ENCODE results near the gene CXCL6.

The CXCL6 gene

DNA sequence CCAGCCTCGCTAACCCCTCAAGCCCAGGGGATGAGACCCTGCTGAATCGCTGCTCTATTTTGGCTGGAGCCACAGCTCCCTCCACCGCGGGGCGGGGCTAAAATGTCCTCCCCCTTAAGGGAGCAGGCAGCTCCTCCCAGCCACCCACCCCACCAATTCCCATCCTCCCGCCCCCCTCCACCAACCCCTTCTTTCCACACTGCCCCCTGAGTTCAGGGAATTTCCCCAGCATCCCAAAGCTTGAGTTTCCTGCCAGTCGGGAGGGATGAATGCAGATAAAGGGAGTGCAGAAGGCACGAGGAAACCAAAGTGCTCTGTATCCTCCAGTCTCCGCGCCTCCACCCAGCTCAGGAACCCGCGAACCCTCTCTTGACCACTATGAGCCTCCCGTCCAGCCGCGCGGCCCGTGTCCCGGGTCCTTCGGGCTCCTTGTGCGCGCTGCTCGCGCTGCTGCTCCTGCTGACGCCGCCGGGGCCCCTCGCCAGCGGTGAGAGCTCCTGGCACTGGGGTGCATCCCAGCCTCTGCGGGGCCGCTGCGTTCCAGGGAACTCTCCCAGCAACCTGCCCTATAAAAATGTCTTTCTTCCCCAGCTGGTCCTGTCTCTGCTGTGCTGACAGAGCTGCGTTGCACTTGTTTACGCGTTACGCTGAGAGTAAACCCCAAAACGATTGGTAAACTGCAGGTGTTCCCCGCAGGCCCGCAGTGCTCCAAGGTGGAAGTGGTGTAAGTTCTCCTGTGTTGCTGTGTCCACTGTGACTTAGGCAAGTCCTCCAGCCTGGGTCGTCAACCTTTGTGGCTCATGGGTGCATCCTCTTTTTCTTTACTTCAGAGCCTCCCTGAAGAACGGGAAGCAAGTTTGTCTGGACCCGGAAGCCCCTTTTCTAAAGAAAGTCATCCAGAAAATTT is at the start of gene CXCL6:
Gene CXCL6, plus strand, starts transcription at position 306 of the 907 bp plus-strand sequence. Its CDS starts 73 bp downstream, at position 379.
- intact Hi-C loops (cut with DNase I) = no loop called here
- peak in 7 of 10 donors; percentile 9 to 86 (median 21) for DNase-seq

DNA sequence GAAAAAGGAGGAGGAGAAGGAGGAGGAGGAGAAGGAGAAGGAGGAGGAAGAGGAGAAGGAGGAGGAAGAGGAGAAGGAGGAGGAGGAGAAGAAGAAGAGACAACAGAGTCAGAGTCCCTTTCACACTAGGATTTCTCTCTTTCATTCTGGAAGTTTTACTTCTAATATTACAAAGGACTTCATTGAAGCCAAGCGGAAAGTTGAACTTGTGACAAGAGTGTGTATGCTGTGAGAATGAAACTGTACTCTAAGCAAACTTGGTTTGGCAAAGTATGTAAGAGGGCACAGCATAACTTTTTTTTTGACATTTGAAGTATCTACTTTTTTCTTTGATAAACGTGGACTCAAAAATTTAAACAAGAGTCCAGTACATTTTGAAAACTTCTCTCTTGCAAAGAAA is 48.1 kb upstream of the CXCL6 start:
- DNase-seq = no peak
- intact Hi-C loops (cut with DNase I) = no loop called here

DNA sequence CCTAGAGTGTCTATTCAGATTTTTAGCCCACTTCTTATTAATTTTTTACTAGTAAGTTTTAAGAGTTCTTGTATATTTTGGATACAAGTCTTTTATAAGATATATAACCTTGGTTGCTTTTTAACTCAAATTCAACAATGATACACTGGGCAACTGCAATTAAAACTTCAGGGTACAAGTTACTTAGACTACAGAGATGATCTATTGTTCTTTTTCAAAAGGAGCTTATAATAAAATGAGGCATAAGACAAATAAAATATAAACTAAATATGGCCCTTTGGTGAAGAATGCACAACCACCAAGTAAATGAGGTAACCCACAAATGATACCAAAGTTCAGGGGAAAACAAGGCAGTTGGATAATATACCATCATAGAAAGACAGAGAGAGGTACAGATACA is 37.6 kb upstream of the CXCL6 start:
- intact Hi-C loops (cut with DNase I) = no loop called here
- DNase-seq = no peak

DNA sequence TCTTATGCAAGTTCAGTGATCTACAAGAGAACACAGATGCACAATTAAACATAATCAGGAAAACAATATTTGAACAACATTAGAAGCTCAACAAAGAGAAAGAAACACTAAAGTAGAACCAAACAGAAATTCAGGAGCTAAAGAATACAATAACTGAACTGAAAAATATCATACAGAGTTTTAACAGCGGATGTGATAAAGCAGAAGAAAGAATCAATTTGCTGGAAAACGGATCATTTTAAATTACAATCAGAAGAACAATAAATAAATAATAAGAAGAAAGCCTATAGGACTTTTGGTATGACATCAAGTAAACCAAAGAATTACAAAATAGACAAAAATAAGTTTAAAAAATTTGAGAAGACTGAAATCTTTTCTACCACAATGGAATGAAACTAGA is 36.3 kb upstream of the CXCL6 start:
- DNase-seq = no peak
- intact Hi-C loops (cut with DNase I) = no loop called here

DNA sequence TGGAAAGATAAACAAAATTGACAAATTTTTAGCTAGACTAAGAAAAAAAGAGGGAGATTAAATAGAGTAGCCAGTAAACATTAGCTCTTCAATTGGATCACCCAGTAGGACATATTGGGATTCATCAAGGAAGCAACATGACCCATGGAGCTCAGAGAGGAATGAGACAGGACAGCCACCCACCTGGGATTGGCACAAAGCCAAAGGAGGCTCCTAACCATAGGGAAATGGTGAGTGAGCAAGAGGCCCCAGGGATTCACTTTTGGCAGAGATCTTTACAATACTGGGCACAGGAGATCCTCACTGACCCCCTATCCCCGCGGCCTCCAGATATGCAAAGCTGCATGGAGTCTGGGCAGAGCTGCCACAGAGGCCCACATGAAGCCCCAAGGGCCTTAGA is 34.8 kb upstream of the CXCL6 start:
- DNase-seq = peak in 1 of 10 donors; percentile 70
- intact Hi-C loops (cut with DNase I) = no loop called here

DNA sequence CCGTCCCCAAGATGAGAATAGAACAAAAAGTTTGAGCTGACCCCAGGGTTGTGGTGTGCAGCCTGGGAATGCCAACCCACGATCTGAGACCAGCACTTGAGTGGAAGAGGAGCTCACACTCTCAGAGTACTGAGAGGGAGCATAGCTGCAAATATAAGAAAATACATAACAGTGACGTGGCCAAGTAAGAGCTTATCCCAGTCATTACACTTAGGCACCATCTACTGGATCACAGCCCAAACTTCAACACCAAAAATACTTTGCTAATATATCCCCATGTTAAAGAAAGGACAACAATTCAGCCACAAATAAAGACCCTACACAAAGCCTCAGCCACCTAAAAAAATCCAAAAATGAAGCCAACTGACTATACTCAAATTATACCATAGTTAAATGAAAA is 33.3 kb upstream of the CXCL6 start:
- intact Hi-C loops (cut with DNase I) = no loop called here

DNA sequence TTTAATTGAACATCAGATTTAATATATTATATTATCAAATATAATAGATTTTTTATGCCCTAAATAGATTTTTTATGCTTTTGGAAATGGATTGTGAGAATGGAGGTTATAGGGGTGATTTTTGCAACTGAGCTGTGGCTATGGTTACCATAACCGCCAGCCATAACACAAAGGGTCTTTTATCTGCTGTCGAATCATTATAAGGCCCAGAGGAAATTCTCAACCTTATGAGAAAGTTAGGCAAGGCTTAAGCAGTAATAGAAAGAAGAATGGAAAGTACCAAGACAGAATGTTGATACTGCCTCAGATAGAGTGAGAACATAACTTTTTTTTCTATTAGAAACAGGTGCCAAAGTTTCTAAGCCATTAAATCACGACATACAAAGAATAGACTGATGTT is 26.3 kb upstream of the CXCL6 start:
- no peak for DNase-seq
- intact Hi-C loops (cut with DNase I) = no loop called here

More for the DNA sequence above, 33.3 kb upstream of the CXCL6 start:
- DNase-seq = no peak

DNA sequence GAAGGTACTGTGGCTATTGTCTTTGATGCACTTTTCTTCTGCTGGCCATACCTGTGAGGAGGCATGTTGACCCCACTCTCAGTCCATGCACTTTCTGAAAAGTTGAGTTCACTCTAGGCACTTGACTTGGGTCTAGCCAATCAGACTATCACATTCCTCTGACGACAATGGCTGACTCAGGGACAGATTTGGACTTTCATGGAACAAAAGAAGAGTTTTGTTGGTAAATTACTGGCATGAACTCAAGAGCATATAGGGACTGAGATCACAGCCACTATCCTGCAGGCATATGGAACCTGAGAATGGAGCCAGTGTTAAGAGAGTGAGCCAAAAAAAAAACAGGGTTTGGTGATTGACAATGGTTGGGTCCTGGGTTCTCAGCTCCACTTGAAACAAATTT is 24.6 kb upstream of the CXCL6 start:
- intact Hi-C loops (cut with DNase I) = no loop called here
- no peak for DNase-seq

DNA sequence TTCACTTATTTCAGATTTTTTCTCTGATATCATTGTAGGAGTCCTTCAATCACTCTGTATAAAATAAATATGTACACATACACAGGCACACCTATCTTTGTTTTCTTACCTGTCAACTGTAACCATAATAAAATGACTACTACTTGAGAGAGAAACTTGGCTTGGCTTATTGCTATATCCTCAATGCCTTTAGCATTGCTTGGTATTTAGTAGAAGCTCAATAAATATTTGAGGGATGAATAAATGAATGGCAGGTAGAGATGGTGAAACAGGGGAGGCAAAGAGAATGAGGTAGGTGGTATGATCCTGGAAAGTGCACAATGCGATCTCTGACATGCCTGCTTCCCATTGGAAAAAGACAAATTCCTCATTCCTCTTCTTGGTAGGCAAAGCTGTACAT is 21.8 kb upstream of the CXCL6 start:
- intact Hi-C loops (cut with DNase I) = no loop called here

DNA sequence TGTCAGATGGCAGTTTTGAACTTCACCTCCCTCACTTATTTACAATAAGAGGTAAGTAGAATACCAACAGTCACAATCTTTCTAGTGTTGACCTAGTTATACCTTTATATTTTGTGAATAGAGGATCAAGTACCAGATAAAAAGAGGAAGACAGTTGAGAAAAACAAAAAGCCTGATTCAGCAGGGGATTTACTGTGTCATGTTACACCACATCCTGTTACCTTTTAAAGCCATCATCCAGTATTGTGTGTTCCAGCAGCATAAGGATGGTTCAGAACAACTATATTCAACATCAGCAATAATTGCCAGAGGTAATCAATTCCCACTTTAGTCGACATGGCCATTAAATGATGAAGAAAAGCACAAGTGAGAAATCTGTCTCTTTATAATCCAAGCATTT is 21.3 kb upstream of the CXCL6 start:
- DNase-seq = no peak
- intact Hi-C loops (cut with DNase I) = no loop called here

More for the DNA sequence above, 21.8 kb upstream of the CXCL6 start:
- DNase-seq = no peak

DNA sequence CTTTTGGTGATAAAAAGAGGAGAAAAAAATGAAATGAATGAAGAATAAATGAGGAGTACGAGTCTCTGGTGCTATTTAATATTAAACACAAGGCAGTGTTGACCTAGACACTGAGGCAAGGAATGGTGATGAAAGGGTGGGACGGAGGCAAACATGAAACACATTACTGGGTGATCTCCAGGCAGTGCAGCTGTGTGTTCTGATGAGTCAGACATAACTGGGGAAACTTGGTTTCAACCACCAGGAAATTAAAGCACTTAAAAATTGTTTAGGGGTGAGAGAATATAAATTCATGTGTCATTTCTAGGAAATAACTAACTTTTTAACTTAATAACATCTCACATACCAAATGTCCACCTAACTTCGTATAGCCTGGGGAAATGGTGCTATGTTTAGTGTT is 19.7 kb upstream of the CXCL6 start:
- no peak for DNase-seq
- intact Hi-C loops (cut with DNase I) = no loop called here

DNA sequence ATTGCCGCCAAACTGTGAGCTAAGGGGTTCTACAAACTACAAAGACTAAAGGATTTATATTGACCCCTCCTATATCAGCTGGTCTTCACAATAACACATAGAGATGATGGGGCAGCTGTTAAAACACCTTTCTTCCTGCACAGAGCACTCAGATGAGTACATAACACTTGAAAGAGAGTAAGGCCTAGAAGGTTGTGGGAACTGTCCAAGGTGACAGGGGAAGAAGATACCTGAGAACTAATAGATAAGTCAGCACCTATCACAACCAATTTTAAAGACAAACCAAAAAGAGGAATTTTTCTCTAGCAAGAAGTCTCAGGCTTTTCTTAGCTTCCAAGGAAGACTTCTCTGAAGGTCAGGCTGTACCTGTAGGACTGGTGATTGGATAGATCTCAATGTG is 19.1 kb upstream of the CXCL6 start:
- intact Hi-C loops (cut with DNase I) = no loop called here
- no peak for DNase-seq

DNA sequence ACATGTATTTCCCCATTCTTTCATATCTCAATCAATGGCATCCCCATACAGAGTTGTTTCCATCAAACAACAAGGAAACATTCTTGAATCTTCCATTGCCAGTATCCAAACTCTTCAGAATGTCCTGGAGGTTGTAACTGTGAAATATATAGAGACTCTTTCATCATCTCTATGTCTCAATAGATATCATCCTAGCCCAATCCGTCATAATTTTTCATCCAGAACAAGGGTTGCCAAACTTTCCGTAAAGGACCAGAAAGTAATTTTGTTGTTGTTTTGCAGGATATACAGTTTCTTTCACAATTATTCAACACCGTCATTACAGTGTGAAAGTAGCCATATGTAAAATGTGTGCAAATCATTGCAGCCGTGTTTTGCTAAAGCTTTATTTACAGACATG is 15.2 kb upstream of the CXCL6 start:
- intact Hi-C loops (cut with DNase I) = no loop called here
- DNase-seq = no peak

DNA sequence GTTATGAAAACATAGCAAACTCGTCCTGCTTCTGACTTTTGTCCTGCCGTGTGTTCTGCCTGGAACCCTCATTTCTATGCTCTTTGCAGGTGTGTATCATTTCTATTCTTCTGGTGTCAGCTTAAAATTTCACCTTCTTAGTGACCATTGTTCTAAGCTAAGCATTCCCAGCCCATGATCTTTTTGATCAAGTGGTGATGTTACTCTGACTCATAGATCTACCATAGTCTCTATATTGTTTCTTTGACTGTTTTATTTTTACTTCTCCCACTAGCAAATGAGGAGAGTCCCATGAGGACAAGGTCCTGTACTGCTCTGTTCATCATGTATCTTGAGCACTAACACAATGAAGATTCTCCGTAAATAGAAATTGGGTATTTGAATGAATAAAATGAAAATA is 14.1 kb upstream of the CXCL6 start:
- no peak for DNase-seq
- intact Hi-C loops (cut with DNase I) = no loop called here

DNA sequence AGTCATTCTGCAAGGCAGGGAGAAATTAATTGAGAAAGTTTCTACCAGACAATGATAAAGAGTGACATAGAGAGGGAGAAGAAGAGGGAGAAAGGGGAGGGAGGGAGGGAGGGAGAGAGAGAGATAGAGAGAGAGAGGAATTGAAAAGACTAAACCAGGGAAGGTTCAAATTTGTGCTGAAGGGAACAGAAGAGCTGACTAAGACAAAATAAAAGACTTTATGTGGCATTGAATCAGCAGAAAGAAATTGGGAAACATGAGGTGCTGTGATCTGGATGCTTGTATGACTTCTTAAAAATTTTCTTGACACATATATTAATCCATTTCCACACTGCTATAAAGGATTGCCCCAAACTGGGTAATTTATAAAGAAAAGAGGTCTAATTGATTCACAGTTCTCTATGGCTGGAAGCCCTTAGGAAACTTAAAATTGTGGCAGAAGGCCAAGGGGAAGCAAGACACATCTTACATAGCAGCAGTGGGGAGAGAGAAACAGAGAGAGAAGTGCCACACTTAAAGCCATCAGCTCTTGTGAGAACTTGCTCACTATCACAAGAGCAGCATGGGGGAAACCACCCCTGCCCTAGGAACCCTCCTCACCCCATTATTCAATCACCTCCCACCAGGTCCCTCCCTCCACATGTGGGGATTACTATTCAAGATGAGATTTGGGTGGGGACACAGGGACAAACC is 13.5 kb upstream of the CXCL6 start:
- no peak for DNase-seq
- intact Hi-C loops (cut with DNase I) = no loop called here

DNA sequence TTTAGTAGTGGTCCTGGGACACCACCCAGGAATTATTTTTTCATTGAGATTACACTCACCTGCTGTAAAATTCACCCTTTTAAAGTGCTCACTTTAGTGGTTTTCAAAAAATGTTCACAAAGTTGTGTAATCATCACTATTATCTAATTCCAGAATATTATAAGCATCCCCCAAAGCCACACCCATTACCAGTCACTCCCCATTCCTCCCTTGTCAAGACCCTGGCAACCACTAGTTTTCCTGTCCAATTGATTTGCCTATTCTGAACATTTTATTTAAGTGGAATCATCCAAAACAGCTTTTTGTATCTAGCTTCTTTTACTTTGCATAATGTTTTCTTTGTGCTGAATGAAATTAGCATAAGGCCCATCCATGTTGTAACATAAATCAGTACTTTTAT is 12.7 kb upstream of the CXCL6 start:
- no peak for DNase-seq
- intact Hi-C loops (cut with DNase I) = no loop called here

DNA sequence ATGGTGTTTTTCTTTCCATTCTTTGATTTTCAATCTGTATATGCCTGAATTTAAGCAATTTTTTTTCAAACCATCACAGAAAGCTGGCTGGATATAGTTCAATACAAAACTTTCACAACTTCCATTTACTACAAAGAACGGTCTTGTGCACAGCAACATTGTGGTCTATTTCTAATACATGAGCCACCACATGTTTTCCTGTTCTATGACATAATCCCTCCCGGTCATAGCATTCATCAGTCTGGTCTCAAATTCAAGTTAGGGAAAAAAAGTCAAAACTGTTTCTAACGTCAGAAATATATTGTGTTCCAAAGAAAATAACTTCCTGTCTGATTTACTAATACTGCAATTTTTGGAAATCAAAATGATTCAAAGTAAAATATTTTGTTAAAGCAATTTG is 7.5 kb upstream of the CXCL6 start:
- no peak for DNase-seq
- intact Hi-C loops (cut with DNase I) = no loop called here

DNA sequence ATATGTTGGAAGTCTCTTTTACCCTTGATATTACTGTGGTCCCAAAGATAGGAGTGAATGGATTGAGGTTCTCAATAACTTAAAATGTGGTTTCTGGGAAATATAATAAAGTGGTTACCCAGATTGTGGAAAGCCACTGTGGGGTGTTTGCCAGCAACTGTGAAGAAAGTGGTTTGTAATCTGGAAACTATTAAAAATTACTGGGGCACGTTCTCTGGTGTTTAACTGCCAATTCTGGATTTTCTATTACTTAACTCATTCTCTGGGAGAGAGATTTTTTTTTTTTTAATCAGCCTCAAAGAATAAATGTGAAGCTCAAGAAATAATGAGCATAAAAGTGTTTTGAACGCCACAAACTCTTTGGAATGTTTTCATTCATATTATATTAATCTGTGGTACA is 4.9 kb upstream of the CXCL6 start:
- intact Hi-C loops (cut with DNase I) = no loop called here

DNA sequence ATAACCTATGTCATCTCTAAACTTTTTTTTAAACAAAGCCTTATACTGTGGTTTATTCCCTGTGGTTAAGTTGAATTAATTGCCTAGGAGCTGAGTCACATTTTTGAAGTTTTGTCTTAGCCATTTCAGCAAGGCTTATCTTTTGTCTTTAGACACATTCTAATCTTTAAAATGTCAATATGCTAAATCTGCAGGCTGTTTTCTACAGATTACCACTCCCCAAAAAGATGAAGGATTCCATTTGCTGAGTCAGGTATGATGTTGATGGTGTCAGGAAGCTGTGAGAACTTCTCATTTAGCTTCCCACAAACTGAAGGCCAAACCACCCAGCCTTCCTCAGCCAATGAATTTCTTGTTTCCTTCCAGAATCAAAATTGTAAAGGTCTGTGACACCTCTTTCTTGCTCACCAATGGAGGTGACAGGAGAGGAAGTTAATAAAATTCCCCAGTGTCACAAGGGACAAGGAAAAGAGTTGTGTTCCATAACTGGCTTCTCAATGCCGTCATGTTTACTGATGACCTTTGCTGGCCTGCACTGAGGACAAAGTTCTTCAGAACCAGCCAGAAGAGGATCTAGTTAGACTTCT is 3.7 kb upstream of the CXCL6 start:
- no peak for DNase-seq
- intact Hi-C loops (cut with DNase I) = no loop called here

More for the DNA sequence above, 4.9 kb upstream of the CXCL6 start:
- no peak for DNase-seq

DNA sequence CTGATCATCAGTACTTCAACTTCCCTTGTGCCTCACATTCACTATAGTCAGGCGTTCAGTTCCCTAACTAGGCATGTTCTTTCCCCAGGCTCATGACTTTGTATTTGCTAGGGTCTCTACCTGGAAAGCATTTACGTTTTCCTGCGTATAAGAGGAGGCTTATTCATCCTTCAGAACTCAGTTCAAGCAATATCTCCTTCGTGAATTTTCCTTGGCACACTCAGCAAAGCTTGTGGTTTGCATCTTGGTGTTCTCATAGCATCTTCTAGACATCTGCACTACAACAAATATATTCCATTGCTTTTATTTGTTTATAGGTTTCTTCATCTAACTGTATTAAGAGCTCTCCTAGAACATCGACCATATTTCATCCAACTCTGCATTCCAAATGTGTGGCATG is 2.6 kb downstream of the CXCL6 start:
- intact Hi-C loops (cut with DNase I) = no loop called here
- DNase-seq = no peak

DNA sequence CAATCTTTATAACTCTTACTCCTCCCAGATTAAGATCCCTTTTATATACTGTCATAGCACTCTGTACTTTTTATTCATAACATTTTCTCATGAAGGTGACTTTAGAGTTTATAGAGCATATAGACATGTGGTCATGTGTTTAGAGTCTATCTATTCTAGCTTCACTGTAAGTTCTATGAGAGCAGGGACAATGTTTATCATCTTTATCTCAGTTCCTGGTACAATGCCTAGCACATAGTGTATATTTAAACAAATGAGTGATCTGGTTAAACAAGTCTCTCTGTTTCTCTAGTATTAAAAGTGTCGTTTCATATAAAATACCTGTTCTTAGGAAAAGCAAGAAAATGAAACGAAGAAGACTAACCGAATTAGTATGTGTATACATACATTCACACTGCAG is 3.2 kb downstream of the CXCL6 start:
- no peak for DNase-seq
- intact Hi-C loops (cut with DNase I) = no loop called here

All from posterior cingulate gyrus (tissue), 11 donors.